Measurements from ENCODE around the gene ZNF579.

Gene ZNF579

DNA sequence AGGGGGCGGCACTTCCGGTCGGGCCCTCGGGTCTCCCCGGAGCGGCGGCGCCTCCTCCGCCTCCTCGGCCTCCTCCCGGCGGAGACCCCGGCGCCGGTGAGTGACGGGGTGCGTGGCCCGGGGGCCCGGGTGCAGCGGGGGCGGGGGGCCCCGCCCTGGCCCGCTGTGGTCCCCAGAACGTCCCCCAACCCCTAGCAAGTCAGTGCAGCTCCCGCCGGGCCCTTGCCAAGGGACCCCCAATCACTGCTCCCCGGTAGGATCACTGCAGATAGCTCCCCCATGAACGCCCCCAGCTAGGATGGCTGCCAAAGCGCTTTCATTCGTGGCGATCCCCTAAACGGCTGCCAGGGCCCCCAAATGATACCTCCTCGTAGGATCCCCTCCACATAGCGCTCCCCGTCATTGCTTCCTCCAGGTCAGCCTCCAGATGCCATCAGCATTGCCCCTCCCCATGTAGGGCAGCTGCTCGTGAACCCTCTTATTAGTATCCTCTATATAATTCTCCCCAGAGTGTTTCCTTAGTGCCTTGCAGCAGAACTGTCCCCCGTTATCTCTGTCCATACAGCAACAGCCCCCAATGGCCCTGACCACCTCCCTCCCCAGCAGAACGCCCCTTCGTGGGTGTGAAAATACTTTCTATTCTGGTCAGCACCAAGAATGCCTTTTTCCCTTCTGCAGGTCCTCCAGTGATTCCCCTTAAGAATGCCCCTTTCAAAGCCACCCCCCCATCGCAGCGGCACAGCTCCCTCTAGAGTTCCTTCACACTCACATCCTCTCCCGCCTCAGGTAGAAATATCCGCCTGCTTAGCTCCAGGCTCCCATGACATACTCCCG, 25.2 kb upstream of the ZNF579 start, which contains the start of gene ZNF865:
TSS of gene ZNF865 (plus strand) at position 11 of the 834 bp plus-strand sequence. CDS start 7,972 bp downstream, outside the sequence.
- peak; percentile 68 for DNase-seq (ENCODE audit: low spot score)
- CTCF ChIA-PET = interaction anchor here (0.5 to 1.5 kb wide), 18 partner anchors 11 to 1251 kb away, joined by 3 to 5 read pairs (median 3); partner anchors contain the start of gene ZNF784

DNA sequence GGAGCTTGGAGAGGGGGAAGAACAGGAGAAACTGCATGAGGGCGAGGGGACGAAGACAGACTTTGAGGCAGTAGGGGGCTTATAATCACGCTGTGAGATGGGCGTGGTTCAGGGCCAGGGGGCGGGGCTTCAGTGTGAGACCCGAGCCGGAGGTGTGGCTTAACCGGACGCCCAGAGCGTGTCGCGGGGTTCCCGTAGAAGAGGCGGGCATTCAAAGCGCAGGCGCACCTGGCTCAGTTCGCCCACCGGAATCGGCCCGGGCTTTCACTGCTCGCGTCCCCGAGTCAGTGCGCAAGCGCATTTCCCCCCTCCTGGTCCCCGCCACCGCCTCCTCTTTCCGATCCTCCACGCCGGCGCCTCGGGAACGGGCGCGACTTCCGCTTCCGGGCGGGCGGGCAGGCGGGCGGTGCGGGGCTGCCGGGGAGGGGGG, 24.6 kb upstream of the ZNF579 start:
- ChIA-PET CTCF (interaction anchor here (0.6 to 1.5 kb wide), 4 partner anchors 22 to 85 kb away, joined by 3 to 4 read pairs (median 4); no protein-coding TSS in a partner anchor), POLR2A (ENCODE audit: low non-redundant PET) (interaction anchor here (0.5 to 1.0 kb wide), 3 partner anchors 20 to 307 kb away, joined by 3 to 4 read pairs (median 3); partner anchors contain the start of gene ZNF784)
- peak; percentile 93 for DNase-seq (ENCODE audit: low spot score)
- H3K27ac ChIP-seq = peak overlapping the region; percentile 98
- TF ChIP-seq, protein P1, sequence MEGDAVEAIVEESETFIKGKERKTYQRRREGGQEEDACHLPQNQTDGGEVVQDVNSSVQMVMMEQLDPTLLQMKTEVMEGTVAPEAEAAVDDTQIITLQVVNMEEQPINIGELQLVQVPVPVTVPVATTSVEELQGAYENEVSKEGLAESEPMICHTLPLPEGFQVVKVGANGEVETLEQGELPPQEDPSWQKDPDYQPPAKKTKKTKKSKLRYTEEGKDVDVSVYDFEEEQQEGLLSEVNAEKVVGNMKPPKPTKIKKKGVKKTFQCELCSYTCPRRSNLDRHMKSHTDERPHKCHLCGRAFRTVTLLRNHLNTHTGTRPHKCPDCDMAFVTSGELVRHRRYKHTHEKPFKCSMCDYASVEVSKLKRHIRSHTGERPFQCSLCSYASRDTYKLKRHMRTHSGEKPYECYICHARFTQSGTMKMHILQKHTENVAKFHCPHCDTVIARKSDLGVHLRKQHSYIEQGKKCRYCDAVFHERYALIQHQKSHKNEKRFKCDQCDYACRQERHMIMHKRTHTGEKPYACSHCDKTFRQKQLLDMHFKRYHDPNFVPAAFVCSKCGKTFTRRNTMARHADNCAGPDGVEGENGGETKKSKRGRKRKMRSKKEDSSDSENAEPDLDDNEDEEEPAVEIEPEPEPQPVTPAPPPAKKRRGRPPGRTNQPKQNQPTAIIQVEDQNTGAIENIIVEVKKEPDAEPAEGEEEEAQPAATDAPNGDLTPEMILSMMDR (conservative IDR thresholded peaks at IDR 0.05; ENCODE audit: low read depth) = no peak

More for the DNA sequence above, 25.2 kb upstream of the ZNF579 start, which contains the start of gene ZNF865:
- POLR2A ChIA-PET (ENCODE audit: low non-redundant PET) = interaction anchor here (0.6 to 1.0 kb wide), 3 partner anchors 19 to 254 kb away, joined by 3 to 10 read pairs (median 3); partner anchors contain the start of gene ZNF784
- TF ChIP-seq, protein P1 (conservative IDR thresholded peaks at IDR 0.05; ENCODE audit: low read depth) = peak; percentile 86
- peak within 1 kb of the TSS; percentile 98 for H3K27ac ChIP-seq

DNA sequence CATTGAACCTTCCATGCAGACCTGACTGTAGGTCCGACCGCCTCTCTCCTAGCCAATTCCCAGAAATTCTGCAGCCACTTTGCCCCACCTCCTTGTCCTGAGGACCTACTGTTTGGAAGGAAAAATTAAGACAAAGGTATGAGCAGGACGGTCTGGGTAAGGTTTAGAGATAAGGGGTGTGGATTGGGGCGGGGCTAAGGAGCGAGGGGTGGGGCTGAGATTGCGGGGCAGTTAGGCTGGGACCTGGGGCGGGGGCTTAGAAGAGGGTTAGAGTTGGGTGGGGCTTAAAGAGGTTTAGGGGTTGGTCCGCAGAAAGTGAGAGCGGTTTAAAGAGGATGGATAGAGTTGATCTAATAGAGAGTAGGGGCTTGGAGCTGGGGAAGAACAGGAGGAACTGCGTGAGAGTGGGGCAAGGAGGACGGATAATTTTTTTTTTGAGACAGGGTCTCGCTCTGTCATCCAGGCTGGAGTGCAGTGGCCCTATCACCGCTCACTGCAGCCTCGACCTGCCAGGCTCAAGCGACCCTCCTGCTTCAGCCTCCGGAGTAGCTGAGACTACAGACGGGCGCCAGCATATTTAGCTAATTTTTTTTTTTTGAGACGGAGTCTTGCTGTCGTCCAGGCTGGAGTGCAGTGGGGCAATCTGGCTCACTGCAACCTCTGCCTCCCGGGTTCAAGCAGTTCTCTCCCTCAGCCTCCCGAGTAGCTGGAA, 23.1 kb upstream of the ZNF579 start:
- TF ChIP-seq, protein P1 (conservative IDR thresholded peaks at IDR 0.05; ENCODE audit: low read depth) = no peak
- ChIA-PET POLR2A (ENCODE audit: low non-redundant PET) (no interaction called here), CTCF (interaction anchor here (1.0 kb wide), 1 partner anchor 100 kb away, joined by 5 read pairs; no protein-coding TSS in a partner anchor)
- peak overlapping the region; percentile 98 for H3K27ac ChIP-seq
- no peak for DNase-seq (ENCODE audit: low spot score)

DNA sequence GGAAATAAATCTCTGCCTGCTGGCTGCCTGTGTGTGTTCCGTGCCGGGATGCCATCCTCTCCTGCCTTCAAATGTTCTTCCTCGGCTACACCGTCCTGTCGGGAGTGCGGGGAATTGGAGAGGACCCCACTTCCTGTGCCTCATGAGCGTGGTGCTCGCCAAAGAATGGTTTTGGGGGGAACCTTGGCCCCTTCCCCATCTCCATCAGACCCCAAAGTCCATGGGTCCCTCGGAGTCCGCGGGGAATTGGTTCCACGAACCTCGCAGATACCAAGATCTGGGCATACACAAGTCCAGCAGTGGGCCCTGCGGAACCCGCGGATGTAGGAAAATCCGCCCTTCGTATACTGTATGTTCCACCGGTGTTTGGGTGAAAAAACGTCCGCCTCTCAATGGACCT, 22.5 kb upstream of the ZNF579 start:
- TF ChIP-seq, protein P1 (conservative IDR thresholded peaks at IDR 0.05; ENCODE audit: low read depth) = no peak
- ChIA-PET POLR2A (ENCODE audit: low non-redundant PET) (no interaction called here), CTCF (no interaction called here)
- DNase-seq (ENCODE audit: low spot score) = no peak
- peak overlapping the region; percentile 98 for H3K27ac ChIP-seq

DNA sequence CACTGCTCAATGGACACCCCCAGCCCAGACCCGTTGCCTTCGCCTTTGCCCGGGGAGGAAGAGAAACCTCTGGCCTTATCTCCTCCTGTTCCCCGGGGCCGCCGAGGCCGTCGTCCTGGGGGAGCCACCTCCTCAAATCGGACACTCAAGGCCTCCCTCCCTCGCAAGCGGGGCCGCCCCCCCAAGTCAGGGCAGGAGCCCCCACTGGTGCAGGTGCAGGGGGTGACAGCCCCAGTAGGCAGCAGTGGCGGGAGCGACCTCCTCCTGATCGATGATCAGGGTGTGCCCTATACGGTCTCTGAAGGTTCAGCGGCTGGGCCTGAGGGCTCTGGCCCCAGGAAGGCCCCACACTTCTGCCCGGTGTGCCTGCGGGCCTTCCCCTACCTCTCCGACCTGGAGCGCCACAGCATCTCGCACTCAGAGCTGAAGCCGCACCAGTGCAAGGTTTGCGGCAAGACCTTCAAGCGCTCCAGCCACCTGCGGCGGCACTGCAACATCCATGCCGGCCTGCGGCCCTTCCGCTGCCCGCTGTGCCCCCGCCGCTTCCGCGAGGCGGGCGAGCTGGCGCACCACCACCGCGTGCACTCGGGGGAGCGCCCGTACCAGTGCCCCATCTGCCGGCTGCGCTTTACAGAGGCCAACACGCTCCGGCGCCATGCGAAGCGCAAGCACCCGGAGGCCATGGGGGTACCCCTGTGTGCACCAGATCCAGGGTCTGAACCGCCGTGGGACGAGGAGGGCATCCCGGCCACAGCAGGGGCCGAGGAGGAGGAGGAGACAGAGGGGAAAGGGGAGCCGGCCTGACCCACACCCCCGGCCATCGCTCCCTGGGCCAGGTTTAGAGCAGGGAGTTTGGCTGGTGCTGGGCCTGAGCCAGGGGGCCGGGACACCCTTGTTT, 21.7 kb upstream of the ZNF579 start:
- no peak for DNase-seq (ENCODE audit: low spot score)
- ChIA-PET POLR2A (ENCODE audit: low non-redundant PET) (no interaction called here), CTCF (no interaction called here)
- TF ChIP-seq, protein P1 (conservative IDR thresholded peaks at IDR 0.05; ENCODE audit: low read depth) = no peak
- peak overlapping the region; percentile 98 for H3K27ac ChIP-seq
